CD4-positive, alpha-beta T cell treated with Interleukin-4 for 4 hours (primary cell): ENCODE measurements around the gene UBE2M.

ENCODE experiments used
- DNase-seq: peaks from one replicate; pipeline ENCODE4 v3.0.0-alpha.2; 2020

UBE2M gene

DNA sequence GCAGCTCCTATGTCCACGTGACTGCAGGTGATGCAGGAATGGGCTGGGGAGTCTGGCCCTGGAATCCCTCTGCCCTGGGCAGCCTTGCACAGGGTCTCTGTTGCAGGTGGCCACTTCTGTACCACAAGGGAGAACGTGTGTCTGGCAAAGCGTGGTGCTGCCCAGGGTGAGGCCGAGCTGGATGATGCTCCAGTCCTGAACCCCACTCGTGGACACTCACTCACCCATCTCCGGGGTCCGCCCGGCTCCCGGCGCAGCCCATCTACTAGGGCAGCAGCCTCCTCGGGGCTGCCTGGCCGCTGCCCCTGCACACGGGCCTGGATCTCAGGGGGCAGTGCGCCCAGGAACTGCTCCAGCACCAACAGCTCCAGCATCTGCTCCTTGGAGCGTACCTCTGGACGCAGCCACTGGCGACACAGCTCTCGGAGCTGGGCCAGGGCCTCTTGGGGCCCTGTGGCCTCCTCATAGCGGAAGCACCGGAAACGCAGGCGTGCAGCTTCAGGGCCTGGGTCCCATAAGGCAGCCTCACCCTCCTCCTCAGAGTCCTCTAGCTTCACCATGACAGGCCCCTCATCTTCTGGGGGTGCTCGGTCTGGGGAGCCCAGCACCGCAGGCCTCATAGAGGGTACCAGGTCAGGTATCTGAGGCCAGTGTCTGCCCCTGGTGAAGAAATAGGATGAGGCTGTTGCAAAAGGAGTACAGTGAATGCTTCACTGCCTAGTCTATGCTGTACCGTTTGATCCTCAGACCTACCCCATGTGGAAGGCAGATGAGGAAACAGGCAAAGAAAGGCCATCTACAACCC lies 12.6 kb upstream of the UBE2M start:
- DNase-seq: no peak

DNA sequence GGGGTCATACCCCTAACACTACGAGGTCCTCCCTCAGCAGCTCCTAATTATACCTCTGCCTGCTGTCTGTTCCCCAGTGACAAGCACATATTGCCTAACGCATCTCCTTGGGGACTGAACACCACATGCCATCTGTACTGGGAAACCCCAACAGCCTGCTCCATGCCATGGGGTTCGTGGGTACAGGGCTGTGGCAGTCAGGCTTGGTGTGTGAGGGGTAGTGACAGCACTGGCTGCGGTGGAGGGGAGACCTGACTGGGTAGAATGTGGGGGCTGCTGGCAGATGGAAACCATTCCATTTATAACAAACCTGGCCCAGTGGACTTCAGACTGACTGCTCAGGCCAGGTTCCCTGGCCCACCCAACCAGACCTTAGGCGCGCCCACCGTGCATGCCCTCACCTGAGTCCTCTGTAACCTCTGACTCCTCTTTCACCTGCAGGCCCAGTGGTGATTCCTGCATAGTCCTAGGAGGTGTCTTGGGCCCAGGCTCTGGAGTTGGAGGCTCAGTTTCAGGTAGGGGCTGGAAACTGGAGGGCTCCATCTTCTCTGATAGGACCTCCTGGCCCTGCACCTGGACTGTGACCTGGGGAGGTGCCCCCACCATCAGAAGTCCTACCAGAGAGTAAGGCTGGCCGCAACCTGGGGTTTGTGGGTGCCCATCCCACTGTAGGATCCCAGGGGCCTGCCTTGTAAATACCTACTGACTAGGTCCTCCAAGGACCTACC lies 11.7 kb upstream of the UBE2M start:
- no peak for DNase-seq

DNA sequence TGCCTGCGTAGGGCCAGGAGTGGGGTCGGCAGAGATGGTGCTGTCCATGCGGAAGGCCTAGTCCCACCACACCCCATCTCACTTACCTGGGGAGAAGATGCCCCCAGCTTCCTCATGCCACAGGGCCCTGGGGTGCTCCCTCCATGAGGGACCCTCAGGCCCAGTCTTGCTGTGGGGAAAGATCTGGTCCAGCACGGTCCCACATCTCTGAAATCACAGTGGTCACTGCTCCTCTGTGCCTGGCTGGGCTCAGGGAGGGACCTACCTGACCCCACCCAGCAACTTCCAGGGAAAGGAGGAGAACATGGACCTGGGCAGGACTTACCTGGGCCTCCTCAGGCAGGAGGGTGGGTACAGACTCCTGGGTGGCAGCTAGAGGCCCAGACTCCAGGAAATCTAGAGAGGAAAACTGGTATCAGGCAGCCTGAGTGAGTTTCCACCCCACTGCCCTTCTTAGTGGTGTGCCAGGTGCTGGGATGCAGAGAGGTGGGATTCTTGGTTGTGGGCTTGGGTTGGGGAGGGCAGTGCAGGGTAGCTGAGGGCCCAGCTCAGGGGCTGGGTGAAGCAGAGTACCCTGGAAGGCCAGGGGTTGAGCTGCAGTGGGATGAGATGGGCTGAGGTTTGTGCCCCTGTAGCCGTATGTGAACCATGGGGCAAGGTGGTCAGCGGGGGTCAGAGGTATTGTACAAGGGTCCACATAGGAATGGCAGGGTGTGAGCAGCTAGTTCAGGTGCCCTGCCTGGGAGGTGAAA lies 11.0 kb upstream of the UBE2M start:
- no peak for DNase-seq

DNA sequence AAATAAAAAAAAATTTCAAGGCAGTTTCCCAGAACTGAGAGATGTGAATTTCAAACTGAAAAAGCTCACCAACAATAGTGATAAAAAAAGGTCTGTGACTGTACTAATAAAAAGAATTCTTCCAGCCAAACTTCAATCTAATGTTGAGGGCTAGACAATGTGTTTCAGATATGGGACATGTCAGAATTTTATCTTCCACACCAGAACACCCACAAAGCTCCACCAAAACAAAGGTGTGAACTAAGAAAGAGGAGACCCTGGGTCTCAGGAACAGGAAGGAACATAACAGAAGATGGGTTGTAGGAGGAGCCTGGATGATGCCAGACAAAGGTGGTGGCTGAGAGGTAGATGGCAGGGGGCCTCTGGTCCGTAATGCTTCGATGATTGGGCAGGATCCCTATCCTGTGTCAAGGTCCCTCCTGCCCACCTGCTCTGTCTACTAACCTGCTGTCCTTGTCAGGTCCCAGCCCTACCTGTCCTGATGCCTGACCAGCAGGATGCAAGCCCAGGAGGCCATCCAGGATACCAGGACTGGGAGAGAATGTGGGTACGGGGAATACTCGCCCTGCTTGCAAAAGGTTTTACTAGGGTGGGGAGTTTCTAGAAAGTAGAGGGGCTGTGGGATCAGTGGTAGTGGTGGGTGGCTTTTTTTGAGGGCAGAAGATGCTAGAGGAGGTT lies 10.2 kb upstream of the UBE2M start:
- no peak for DNase-seq

DNA sequence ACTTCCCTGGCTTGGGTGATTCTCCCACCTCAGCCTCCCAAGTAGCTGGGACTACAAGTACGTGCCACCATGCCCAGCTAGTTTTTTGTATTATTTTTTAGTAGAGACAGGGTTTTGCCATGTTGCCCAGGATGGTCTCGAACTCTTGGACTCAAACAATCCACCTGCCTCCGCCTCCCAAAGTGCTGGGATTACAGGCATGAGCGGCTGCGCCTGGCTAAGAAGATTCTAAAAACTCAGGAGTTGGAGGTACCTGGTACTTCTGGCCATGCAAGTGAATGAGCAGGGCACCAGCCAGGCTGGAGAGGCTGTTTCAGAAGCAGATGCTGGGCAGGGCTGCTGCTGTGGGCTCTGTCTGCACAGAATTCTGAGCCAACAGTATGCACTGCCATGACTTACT lies 8.6 kb upstream of the UBE2M start:
- no peak for DNase-seq

DNA sequence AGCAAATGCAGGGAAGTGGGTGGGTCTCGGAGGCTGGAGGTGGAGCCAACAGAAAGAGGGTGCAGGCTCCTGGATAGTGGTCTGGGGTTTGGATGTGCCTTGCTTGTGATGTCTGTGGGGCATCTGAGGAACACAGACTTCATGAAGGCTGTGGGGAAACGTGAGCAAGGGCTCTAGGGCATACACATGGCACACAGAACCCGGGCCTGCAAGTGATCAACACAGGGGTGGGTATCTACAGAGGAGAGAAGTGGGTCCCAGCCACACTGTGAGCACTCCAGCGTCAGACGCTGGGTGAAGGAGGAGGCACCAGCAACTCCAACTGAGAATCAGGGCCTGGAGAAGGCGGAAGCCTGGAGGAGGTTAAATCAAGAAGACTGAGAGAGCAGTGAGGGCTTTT lies 5.4 kb upstream of the UBE2M start:
- no peak for DNase-seq

DNA sequence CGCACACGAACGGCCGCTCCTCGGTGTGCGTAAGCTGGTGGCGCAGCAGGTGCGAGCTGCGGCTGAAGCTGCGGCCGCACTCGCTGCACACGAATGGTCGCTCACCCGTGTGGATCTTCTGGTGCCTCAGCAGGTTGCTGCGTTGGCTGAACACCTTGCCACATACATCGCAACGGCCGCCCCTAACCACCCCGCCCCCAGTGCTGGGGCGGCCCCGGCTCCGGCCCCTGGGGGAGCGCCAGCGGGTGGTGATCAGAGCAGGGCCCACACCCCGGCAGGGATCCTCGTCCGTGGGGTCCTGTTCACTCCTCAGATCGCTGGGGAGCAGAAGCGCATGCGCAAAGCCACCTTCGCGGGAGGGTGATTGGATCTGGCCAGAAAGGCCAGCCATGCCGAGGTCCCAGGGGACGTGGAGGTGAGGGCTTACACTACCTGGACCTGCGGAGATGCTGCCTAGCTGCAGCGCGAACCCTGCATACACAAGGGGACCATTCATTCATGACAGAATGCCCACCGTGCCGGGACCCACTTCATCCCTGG lies 4.7 kb upstream of the UBE2M start:
- DNase-seq: peak; percentile 26

DNA sequence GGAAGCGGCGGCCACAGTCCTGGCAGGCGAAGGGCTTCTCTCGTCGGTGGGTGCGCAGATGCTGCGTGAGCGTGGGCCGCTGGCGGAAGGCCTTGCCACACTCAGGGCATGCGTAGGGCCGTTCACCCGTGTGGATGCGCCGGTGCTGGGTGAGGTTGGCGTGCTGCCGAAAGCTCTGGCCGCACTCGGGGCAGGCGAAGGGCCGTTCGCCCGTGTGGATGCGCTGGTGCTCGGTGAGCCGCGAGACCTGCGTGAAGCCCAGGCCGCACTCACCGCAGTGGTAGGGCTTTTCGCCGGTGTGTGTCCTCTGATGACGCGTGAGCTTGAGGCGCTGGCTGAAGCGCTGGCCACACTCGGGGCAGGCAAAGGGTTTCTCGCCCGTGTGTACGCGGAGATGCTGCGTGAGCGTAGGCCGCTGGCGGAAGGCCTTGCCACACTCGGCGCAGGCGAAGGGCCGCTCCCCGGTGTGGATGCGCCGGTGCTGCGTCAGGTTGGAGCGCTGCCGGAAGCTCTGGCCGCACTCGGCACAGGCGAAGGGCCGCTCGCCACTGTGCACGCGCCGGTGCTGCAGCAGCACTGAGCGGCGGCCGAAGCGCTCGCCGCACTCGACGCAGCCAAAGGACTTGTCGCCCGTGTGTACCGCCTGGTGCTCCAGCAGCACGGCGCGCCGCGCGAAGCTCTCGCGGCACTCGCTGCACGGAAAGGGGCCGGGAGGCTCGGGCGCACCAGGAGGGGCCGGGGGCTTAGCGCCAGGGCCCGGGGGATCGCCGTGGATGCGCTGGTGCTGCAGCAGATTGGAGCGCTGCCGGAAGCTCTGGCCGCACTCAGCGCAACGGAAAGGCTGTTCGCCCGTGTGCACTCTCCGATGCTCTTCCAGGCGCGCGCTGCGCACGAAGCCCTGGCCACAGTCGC lies 4.0 kb upstream of the UBE2M start:
- peak; percentile 20 for DNase-seq

DNA sequence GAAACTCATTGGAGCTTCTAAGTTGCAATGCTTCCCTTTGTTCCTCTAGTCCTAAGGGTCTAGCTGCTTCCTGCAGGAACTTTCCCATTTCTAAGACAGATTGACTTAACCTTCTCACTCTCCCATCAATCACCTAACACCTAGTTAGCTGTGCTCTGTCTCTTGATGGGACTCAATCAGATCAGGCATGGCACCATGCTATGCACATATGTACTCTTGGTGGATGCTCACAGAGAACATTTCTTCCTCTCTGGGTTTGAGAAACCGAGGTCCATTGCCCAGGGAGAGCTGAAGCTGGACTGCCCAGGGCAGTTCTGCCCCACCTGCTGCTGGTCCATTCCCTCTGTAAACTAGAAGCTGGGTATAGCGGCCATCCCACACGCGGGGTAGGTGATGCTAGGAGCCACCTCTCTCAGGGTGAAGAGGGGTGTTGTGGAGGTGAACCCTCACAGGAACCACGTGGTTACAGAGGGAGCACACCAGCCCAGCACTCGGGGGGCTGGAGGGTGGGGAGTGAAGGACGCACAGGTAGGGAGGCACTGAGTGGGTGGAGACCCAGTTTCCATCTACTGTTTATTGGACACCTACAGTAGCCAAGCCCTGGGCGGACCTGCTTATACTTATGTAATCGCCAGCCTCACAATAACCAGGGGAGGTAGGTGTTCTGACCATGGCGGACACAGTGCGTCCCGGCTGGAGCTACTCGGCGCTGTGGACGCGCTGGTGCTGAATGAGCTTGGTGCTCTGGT lies 3.1 kb upstream of the UBE2M start:
- no peak for DNase-seq

DNA sequence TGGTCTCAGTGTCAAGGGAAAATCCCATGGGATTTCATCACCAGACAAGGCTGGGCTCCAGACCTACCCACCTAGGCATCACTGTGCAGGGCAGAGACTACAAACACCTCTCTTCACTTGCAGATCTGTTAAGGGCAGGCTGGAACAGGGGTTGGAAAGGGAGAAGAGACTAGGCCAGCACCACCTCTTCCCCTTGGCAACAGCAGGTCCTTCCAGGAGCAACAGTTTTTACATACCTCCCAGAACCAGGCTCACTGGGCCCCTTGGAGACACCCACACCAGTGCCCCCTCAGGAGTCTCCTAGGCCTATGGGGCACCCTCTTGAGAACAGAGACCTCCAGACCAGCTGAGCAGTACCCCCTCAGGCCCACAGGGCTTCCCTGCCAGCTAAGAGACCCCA lies 2.5 kb upstream of the UBE2M start:
- no peak for DNase-seq

DNA sequence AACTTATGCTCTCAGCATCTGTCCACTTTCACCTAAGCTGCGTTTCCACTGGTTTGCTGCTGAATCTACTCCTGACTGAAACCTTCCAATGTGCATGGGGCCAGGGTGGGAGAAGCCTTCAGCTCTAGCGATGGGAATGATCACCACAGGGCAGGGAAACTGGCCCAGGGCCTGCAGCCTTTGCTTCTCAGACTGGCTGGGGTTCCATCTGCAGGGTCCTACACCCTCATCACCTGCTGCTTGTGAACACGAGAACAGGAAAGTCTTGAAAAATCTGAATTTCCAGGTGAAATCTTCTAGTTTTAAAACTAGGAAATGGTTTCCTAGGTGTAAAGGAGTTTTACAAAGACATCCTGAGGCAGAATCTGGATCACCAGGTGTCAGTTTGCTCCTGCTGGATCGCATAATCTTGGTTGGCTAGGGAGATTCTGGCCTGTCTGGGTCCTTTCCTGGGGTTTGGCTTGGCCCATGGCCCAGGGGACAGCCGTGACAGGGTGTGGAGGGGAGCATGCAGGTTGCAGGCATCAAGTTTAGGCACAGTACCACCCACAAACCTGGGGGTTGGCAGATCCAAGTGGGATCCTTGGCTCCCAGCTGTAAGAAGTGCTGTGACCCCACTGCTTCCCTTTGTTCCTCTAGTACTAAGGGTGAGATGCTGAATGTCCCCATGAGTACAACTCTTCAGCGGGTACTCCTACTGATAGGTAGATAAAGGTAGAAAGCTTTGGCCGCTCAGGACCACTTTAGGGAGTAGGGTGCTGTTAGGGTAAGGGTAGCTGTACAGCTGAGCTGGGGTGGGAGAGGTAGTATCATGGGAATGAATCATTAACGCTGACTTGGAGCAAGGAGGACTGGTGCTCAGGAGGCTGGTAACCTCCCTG lies 1.8 kb upstream of the UBE2M start:
- no peak for DNase-seq

DNA sequence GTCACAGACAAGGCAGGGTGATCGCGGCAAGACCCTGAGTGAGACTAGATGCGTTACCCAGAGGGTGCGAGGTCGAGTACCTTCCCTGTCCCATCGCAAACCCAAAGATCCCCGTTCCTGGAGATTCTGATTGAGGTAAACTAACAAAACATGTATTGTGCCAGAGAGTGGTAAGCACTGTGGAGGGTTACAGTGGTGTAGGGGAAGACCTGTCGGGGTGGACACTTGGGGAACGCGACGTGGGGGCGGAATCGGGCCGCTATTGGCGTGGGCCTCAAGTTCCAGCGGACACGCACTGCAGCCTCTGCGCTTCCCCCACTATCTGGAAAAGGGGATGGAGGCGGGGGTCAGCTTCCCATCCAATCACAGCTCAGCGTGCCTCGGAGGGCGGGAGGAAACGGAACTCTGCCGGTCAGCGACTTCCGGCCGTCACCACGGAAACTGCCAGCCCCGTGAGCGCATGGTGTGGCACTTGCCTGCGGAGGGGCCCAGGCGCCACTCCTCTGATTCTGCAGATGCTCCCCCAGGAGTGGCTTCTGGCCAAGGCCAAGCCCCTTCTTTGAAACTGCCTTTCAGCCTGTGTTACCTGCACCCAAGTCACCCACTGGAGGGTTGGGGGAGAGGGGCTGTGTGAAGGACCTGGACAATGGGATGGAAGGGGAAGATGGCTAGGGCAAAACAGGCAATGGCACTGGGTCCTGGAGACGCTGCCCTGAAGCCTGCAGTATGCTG lies 1.0 kb upstream of the UBE2M start:
- DNase-seq: peak; percentile 51

DNA sequence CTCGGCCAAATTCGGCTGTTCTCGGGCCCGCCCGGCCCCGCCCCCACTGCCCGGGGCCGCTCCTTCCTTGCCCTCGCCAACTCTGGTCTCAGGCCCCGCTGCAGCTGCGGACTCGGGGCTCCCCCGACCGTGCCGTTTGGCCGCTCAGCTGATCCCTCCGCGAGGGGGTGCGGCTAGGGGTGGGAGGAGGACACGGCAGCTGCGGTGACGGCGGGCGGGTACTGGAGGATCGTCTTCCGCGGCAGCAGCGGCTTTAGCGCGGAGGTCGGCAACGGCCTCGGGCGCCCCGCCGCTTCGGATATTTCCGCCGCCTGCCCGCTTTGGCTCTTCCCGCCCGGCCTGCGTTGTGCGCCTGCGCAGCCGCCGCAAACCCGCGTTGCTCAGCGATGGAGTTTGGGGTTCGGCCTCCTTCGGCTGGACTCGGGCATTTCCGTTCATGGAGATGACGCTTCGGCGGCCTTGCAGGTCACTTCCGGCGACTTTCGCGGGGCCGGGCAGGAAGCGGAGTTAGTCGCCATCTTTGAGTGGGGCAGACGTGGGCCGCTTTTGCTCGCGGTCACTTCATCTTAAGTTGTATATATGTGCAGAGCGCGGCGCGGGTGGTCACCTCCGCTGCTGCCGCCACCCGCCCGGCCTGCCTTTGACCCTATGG lies 338 bp upstream of the UBE2M start:
- peak; percentile 99 for DNase-seq

DNA sequence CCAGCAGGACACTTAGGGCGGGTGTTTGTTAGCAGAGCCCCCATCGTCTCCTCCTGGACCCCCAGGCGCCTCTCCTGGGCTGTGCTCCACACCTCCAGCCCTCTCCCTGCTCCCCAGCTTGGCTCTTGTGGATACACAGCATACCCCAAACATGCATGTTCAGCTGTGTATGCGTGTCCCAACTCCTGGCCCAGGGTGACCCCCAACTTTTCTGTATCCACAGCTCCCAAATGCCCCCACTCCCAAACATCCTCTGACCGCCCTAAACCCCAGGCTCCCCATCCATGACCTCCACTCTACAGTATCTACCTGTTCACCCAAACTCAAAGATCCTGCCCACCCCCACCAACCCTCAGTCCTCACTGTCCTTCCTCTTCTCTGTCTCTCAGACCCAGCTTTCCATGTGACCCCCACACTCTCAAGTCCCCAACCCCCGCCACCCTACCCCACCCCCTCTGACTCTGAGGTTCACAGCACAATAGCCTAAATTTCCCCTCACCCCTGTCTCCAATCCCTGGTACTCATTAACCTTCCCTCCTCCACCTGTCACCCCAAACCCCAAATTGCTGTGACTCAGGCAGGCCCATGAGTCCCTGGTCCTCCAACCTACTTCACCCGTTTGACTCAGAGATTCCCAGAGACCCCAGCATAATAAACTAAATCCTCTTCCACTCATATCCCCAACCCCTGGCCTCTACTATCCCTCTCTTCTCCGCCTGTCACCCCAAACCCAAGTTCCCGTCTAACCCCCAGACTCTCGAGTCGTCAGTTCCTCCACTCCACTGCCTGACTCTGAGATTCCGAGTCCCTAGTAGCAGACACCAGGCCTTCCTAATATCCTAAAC lies 968 bp downstream of the UBE2M start:
- no peak for DNase-seq

DNA sequence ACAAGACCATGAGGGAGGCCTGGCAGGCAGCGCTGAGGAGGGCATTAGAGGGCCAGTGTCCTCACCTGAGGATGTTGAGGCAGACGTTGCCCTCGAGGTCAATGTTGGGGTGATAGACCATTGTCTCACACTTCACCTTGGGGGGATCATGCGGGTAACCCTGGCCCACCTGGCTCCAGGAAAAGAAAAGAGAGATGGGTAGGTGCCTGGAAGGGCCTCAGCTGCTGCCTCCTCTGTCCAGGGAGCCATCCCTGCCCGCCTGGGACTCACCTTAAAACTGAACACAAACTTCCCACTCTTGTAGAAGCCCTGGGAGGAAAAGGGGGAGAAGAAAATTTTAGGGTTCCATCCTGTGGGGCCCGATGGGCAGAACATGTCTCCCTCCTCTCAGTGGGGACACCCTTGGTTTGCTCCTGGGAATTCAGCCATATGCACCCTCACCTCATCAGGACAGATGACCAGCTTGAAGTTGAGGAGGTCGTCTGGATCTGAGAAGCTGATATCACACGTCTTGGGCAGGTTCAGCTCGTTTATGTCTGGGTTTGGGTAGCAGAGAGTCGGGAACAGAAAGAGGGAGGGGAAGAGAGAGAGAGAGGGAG lies 1.7 kb downstream of the UBE2M start:
- DNase-seq: no peak

DNA sequence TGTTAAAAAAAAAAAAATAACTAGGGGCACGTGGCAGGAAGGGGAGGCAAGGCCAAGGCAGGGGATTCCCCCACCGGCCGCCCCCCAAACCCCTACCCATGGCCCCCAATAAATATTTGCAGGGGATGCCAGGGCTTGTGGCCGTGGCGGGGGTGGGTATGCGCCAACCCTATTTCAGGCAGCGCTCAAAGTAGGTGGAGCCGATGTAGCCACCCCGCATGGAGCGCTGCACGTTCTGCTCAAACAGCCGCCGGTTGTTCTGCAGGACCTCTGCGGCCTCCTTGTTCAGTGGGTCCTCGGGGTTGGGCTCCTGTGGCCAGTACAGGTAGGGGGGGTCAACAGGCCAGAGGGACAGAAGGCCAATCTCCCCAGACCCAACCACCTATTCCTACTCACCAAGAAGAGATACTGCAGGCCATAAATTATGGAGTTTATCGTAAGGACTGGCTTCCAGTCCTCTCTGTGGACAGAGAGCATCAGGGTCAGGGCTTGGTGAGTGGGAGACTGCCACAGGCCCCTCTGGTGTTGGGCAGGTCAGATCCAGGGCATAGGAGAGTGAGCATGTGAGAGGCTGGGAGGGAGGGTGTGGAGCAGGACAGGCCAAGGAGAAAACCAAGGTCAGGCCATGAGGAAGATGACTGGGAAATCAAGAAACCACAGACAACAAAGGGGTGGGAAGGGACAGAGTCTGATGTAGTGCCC lies 2.3 kb downstream of the UBE2M start:
- no peak for DNase-seq
